Activated T-helper 17 cell treated with anti-CD3 and anti-CD28 coated beads, Interleukin-2, amount 50 U/mL, for 72 hours (primary cell): ENCODE measurements around the gene ACKR3. TPM values are rescaled to one million over a fixed set of nuclear protein-coding genes. Genes with fewer than 3 reads are reported as not detected.

ENCODE experiments used
- ATAC-seq: fragments of 150-1000 bp; cut with Tn5 transposase; replicated peaks from 2 replicates; pipeline ENCODE4 v1.10.0; 2021; ENCODE audit warnings: mild to moderate bottlenecking, moderate library complexity
- H3K27ac Mint-ChIP-seq: one replicate; pipeline ENCODE4 v1.8.0; 2022; ENCODE audit warnings: mixed read lengths
- H3K27me3 Mint-ChIP-seq: one replicate; pipeline ENCODE4 v1.8.0; 2022; ENCODE audit warnings: mixed read lengths
- H3K36me3 Mint-ChIP-seq: one replicate; pipeline ENCODE4 v1.8.0; 2022; ENCODE audit warnings: low read depth, mild to moderate bottlenecking, mixed read lengths
- H3K4me1 Mint-ChIP-seq: one replicate; pipeline ENCODE4 v1.8.0; 2022; ENCODE audit warnings: mixed read lengths
- H3K4me3 Mint-ChIP-seq: one replicate; pipeline ENCODE4 v1.8.0; 2022; ENCODE audit warnings: mild to moderate bottlenecking, mixed read lengths
- H3K9me3 Mint-ChIP-seq: one replicate; pipeline ENCODE4 v1.8.0; 2022; ENCODE audit warnings: mixed read lengths
- total RNA-seq, 2 donors: library from RNA; stranded (reverse); gene quantifications; one replicate each; pipeline ENCODE4 v1.2.3, GENCODE V29; 2022

The ACKR3 gene
- total RNA-seq, 2 donors from 2014 or later: 0.86 to 1.7 TPM

DNA sequence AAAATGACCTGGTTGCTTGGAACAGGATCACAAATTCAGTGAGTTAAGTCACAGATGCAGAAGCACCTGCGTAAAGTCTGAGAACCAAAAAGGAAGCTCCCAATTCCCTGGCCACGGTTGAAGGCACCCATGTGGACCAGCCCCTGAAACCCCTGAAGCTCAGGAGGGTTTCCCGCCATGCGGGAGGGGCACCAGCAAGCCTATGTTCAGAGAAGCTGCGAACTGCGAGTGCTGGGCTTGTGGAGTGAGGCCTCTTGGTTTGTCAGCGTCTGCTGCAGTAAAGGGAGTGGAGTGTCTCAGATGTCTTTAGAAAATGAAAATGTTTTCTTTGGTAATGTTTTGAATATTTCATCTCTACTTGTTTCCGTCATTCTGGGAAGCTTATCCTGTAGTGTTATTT, 16.1 kb upstream of the ACKR3 start:
- H3K27ac Mint-ChIP-seq: no peak overlapping the region
- no peaks in the 10 kb centered on the region for H3K9me3 Mint-ChIP-seq
- ATAC-seq: peak; percentile 36
- no peaks in the 10 kb centered on the region for H3K27me3 Mint-ChIP-seq
- no peaks in the 10 kb centered on the region for H3K36me3 Mint-ChIP-seq
- peaks cover 63% of the 10 kb centered on the region for H3K4me1 Mint-ChIP-seq
- H3K4me3 Mint-ChIP-seq: peak overlapping the region; percentile 71

GRCh38 chr2:236554629-236555282, 14.9 kb upstream of the ACKR3 start:
- H3K9me3 Mint-ChIP-seq: no peaks in the 10 kb centered on the region
- no peaks in the 10 kb centered on the region for H3K36me3 Mint-ChIP-seq
- H3K27ac Mint-ChIP-seq: no peak overlapping the region
- H3K4me1 Mint-ChIP-seq: peaks cover 57% of the 10 kb centered on the region
- H3K27me3 Mint-ChIP-seq: no peaks in the 10 kb centered on the region
- no peak for ATAC-seq
- H3K4me3 Mint-ChIP-seq: peak overlapping the region; percentile 26

GRCh38 chr2:236555481-236555880, 14.1 kb upstream of the ACKR3 start:
- Mint-ChIP-seq H3K36me3 (peaks cover 2% of the 10 kb centered on the region), H3K4me1 (peaks cover 52% of the 10 kb centered on the region), H3K27me3 (no peaks in the 10 kb centered on the region), H3K9me3 (no peaks in the 10 kb centered on the region), H3K4me3 (peak overlapping the region; percentile 26), H3K27ac (no peak overlapping the region)
- ATAC-seq: no peak

- ATAC-seq: no peak
- Mint-ChIP-seq H3K27ac (no peak overlapping the region), H3K4me3 (no peak overlapping the region), H3K9me3 (no peaks in the 10 kb centered on the region), H3K4me1 (peaks cover 36% of the 10 kb centered on the region), H3K27me3 (no peaks in the 10 kb centered on the region), H3K36me3 (peaks cover 22% of the 10 kb centered on the region)
These were observed 12.2 kb upstream of the ACKR3 start for GRCh38 chr2:236557306-236558030.

GRCh38 chr2:236558036-236558435, 11.6 kb upstream of the ACKR3 start:
- no peak overlapping the region for H3K27ac Mint-ChIP-seq
- H3K36me3 Mint-ChIP-seq: peaks cover 28% of the 10 kb centered on the region

GRCh38 chr2:236558993-236559978, 10.3 kb upstream of the ACKR3 start:
- H3K36me3 Mint-ChIP-seq: peaks cover 33% of the 10 kb centered on the region
- ATAC-seq: peak; percentile 46
- H3K27me3 Mint-ChIP-seq: no peaks in the 10 kb centered on the region
- peak overlapping the region; percentile 2 for H3K4me3 Mint-ChIP-seq
- H3K9me3 Mint-ChIP-seq: no peaks in the 10 kb centered on the region
- no peak overlapping the region for H3K27ac Mint-ChIP-seq
- peaks cover 29% of the 10 kb centered on the region for H3K4me1 Mint-ChIP-seq

More at GRCh38 chr2:236558036-236558435, 11.6 kb upstream of the ACKR3 start:
- ATAC-seq: no peak
- H3K9me3 Mint-ChIP-seq: no peaks in the 10 kb centered on the region
- H3K4me3 Mint-ChIP-seq: no peak overlapping the region
- peaks cover 33% of the 10 kb centered on the region for H3K4me1 Mint-ChIP-seq
- no peaks in the 10 kb centered on the region for H3K27me3 Mint-ChIP-seq

DNA sequence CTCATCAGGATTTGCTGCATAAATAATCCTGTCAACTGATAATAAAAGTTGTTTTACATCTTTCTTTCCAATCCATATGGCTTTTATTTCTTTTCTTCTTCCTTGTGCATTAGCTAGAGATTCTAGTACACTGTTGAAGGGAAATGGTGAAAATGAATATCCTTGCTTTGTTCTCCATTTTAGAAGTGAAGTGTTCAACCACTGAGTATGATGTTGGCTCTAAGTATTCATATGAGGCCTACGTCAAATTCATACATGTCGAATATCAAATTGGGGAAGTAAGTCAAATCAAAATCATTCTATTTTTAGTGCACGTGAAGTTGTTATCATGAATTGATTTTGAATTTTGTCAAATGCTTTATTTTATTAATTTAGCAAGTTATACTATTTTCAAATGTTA, 7.8 kb upstream of the ACKR3 start:
- ATAC-seq: no peak
- Mint-ChIP-seq H3K4me1 (peaks cover 13% of the 10 kb centered on the region), H3K9me3 (no peaks in the 10 kb centered on the region), H3K27me3 (no peaks in the 10 kb centered on the region), H3K4me3 (no peak overlapping the region), H3K27ac (no peak overlapping the region), H3K36me3 (peaks cover 33% of the 10 kb centered on the region)

- no peak for ATAC-seq
- H3K4me3 Mint-ChIP-seq: no peak overlapping the region
- no peak overlapping the region for H3K27ac Mint-ChIP-seq
- H3K36me3 Mint-ChIP-seq: peaks cover 33% of the 10 kb centered on the region
- no peaks in the 10 kb centered on the region for H3K27me3 Mint-ChIP-seq
- peaks cover 10% of the 10 kb centered on the region for H3K4me1 Mint-ChIP-seq
- H3K9me3 Mint-ChIP-seq: no peaks in the 10 kb centered on the region
These were observed 7.2 kb upstream of the ACKR3 start for GRCh38 chr2:236562434-236562833.

DNA sequence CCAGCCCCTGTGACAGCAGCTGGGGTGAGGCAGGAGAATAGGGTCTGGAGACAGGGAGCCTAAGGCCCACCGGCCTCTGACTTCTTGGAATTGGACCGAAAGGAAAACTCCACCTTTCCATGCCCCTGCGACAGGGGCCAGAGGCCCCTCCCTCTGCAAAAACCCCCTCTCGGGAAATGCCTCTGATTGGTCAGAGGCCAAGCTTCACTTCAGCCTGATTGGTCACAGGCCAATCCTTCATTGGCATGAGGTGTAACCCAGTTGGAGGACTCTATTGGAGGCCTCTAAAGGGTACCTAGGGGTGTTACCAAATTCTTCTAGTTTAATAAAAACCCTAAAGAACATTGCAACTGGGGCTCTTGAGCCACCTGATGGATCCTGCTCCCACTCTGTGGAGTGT, 5.7 kb upstream of the ACKR3 start:
- H3K27me3 Mint-ChIP-seq: no peaks in the 10 kb centered on the region
- peaks cover 6% of the 10 kb centered on the region for H3K4me1 Mint-ChIP-seq
- no peak overlapping the region for H3K4me3 Mint-ChIP-seq
- H3K9me3 Mint-ChIP-seq: no peaks in the 10 kb centered on the region
- peaks cover 33% of the 10 kb centered on the region for H3K36me3 Mint-ChIP-seq
- no peak for ATAC-seq
- H3K27ac Mint-ChIP-seq: no peak overlapping the region

GRCh38 chr2:236565212-236565611, 4.4 kb upstream of the ACKR3 start:
- Mint-ChIP-seq H3K4me1 (no peaks in the 10 kb centered on the region), H3K4me3 (no peak overlapping the region), H3K27ac (no peak overlapping the region)

DNA sequence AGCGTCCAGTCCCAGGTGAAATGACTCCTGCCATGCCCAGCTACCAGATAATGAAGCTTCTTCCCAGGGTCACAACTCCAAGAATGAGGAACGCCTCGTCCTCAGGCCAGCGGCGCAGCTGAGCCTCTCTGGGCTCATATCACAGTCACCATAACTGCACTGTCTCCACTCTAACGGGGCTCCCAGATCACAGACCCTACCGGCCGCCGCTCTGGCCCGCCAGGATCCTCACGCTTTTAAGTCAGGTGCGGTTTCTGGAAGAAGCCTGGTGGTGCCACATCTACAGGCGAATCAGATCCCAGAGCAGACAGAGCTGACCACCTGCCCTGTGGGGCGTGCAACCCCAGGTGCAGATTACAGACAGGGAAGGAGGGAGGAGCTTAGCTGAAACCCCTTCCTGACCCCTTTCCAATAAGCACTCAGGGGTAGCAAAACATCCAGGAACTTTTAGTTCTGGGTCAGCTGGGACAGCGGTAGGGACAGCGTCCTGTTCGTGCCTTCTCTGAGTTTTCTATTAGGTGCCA, 3.7 kb upstream of the ACKR3 start:
- peaks cover 26% of the 10 kb centered on the region for H3K36me3 Mint-ChIP-seq

More at GRCh38 chr2:236565212-236565611, 4.4 kb upstream of the ACKR3 start:
- Mint-ChIP-seq H3K27me3 (no peaks in the 10 kb centered on the region), H3K36me3 (peaks cover 33% of the 10 kb centered on the region), H3K9me3 (no peaks in the 10 kb centered on the region)
- no peak for ATAC-seq

GRCh38 chr2:236566596-236566995, 3.0 kb upstream of the ACKR3 start:
- no peak overlapping the region for H3K27ac Mint-ChIP-seq
- H3K4me1 Mint-ChIP-seq: no peaks in the 10 kb centered on the region
- H3K27me3 Mint-ChIP-seq: no peaks in the 10 kb centered on the region
- no peak overlapping the region for H3K4me3 Mint-ChIP-seq
- no peaks in the 10 kb centered on the region for H3K9me3 Mint-ChIP-seq
- no peak for ATAC-seq
- peaks cover 20% of the 10 kb centered on the region for H3K36me3 Mint-ChIP-seq

More for the DNA sequence above, 3.7 kb upstream of the ACKR3 start:
- no peak for ATAC-seq
- Mint-ChIP-seq H3K27ac (no peak overlapping the region), H3K9me3 (no peaks in the 10 kb centered on the region), H3K27me3 (no peaks in the 10 kb centered on the region), H3K4me3 (no peak overlapping the region), H3K4me1 (no peaks in the 10 kb centered on the region)

DNA sequence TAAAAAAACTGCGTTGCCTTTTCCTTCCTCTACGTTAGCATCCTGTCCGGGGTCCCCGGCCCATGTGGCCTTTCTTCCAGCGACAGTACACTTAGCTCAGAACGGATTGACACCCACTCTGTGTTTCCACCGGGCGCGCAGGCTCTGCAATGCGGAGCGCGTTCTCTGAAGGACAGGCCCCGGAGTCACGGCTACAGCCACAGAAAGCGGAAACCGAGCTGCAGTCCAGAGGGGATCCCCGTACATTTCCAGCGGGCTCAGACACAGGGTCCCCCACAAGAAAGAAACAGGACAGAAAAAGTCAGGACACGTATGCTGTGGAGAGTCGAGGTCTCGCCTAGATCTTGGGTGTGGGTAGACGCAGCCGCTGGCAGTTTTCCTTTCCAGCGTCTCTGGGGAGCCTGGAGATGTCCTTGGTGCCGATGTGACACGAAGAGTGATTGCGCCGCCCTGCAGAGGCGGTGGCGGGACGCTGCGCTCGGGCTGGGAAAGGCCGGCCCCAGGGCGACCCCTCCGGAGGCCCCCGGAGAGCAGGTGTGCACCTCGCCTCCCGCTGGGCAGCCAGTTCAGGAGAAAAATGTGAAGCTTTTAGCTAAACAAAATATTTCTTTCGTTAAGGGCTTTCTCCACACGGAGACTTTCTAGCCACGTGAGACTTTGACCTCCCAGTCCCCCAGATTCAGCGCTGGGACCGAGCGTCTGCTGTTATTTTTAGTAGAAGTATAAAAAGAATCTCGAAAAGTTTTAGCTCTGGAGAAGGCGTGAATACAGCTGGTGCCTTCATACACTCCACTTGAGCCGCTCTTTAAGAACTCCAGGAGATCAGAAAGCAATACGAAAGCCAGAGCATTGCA, 1.3 kb upstream of the ACKR3 start:
- ATAC-seq: peak; percentile 53
- no peaks in the 10 kb centered on the region for H3K9me3 Mint-ChIP-seq
- H3K27me3 Mint-ChIP-seq: no peaks in the 10 kb centered on the region
- H3K36me3 Mint-ChIP-seq: peaks cover 3% of the 10 kb centered on the region
- no peaks in the 10 kb centered on the region for H3K4me1 Mint-ChIP-seq
- peak overlapping the region; percentile 75 for H3K4me3 Mint-ChIP-seq
- no peak overlapping the region for H3K27ac Mint-ChIP-seq
